ENCODE measurements around the gene PRKD2.
"Not testable (repeated sequence)": the region's sequence is repeated elsewhere in the genome, so short reads cannot be mapped to it uniquely, and the experiment has no call there.

The PRKD2 gene

GRCh38 chr19:46628970-46629369, 87.9 kb downstream of the PRKD2 start:
- not testable (repeated sequence) for H2AFZ ChIP-seq (ENCODE audit: low read length, unreplicated experiment); H3K27me3 ChIP-seq (ENCODE audit: insufficient read depth, low read length); H3K4me3 ChIP-seq (ENCODE audit: low read depth, low read length); H3K36me3 ChIP-seq (ENCODE audit: insufficient read depth, low read length); H3K79me2 ChIP-seq (ENCODE audit: control insufficient read depth, insufficient read depth, low read length, unreplicated experiment); H3K27ac ChIP-seq (ENCODE audit: low read depth, low read length)
- H3K4me1 ChIP-seq (ENCODE audit: control insufficient read depth, insufficient read depth, low read length, unreplicated experiment) = peaks cover 19% of the 10 kb centered on the region

GRCh38 chr19:46626446-46626845, 90.5 kb downstream of the PRKD2 start:
- Histone ChIP-seq H3K4me1 (ENCODE audit: control insufficient read depth, insufficient read depth, low read length, unreplicated experiment) (peaks cover 21% of the 10 kb centered on the region), H2AFZ (ENCODE audit: low read length, unreplicated experiment) (no peak overlapping the region)

GRCh38 chr19:46625731-46626130, 91.2 kb downstream of the PRKD2 start:
- peaks cover 9% of the 10 kb centered on the region for H3K79me2 ChIP-seq (ENCODE audit: control insufficient read depth, insufficient read depth, low read length, unreplicated experiment)
- peak overlapping the region; percentile 88 for H3K27ac ChIP-seq (ENCODE audit: low read depth, low read length)
- H3K4me3 ChIP-seq (ENCODE audit: low read depth, low read length) = no peak overlapping the region
- no peaks in the 10 kb centered on the region for H3K27me3 ChIP-seq (ENCODE audit: insufficient read depth, low read length)
- H3K36me3 ChIP-seq (ENCODE audit: insufficient read depth, low read length) = no peaks in the 10 kb centered on the region
- H2AFZ ChIP-seq (ENCODE audit: low read length, unreplicated experiment) = no peak overlapping the region
- H3K4me1 ChIP-seq (ENCODE audit: control insufficient read depth, insufficient read depth, low read length, unreplicated experiment) = peaks cover 18% of the 10 kb centered on the region

More at GRCh38 chr19:46626446-46626845, 90.5 kb downstream of the PRKD2 start:
- Histone ChIP-seq H3K27me3 (ENCODE audit: insufficient read depth, low read length) (no peaks in the 10 kb centered on the region), H3K27ac (ENCODE audit: low read depth, low read length) (no peak overlapping the region), H3K36me3 (ENCODE audit: insufficient read depth, low read length) (no peaks in the 10 kb centered on the region), H3K4me3 (ENCODE audit: low read depth, low read length) (no peak overlapping the region), H3K79me2 (ENCODE audit: control insufficient read depth, insufficient read depth, low read length, unreplicated experiment) (peaks cover 9% of the 10 kb centered on the region)

- H3K27me3 ChIP-seq (ENCODE audit: insufficient read depth, low read length) = no peaks in the 10 kb centered on the region
- peak within 1 kb of the TSS; percentile 75 for H3K4me3 ChIP-seq (ENCODE audit: low read depth, low read length)
- peaks cover 9% of the 10 kb centered on the region for H3K79me2 ChIP-seq (ENCODE audit: control insufficient read depth, insufficient read depth, low read length, unreplicated experiment)
- peak within 1 kb of the TSS; percentile 88 for H3K27ac ChIP-seq (ENCODE audit: low read depth, low read length)
- peaks cover 24% of the 10 kb centered on the region for H3K4me1 ChIP-seq (ENCODE audit: control insufficient read depth, insufficient read depth, low read length, unreplicated experiment)
- H3K36me3 ChIP-seq (ENCODE audit: insufficient read depth, low read length) = no peaks in the 10 kb centered on the region
- H2AFZ ChIP-seq (ENCODE audit: low read length, unreplicated experiment) = peak within 1 kb of the TSS; percentile 17
Measured at GRCh38 chr19:46624958-46625661, 91.8 kb downstream of the PRKD2 start, which contains the start of gene PTGIR. Gene PTGIR (minus strand): TSS chr19:46625089. CDS start chr19:46624225, 864 bp downstream.

Data from ACC112 (cell line).